CD4-positive, alpha-beta T cell treated with Interleukin-6 for 4 hours (primary cell): ENCODE results near the gene SLC6A2.

Source experiments
- DNase-seq: peaks from one replicate; pipeline ENCODE4 v3.0.0-alpha.2; 2020; ENCODE audit warnings: mixed read lengths

SLC6A2 gene

DNA sequence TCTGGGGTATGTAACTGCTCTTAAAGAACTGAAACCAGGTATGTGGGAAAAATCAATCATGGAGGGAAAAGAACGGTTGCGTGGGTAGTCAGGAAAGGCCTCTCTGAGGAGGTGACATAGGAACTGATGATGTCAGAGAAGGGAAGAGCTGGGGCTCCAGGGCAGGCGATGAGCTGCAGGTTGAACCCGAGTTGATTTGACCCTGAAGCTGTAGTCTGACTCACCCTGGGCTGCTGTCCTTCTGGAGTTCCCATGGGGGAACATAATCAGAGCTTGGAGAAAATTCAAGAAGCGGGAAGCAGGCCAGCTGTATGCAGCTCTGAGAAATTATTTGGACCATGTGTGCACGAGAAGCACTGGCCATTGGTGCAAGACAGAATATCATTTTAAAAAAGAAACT is 16.7 kb downstream of the SLC6A2 start:
- no peak for DNase-seq

DNA sequence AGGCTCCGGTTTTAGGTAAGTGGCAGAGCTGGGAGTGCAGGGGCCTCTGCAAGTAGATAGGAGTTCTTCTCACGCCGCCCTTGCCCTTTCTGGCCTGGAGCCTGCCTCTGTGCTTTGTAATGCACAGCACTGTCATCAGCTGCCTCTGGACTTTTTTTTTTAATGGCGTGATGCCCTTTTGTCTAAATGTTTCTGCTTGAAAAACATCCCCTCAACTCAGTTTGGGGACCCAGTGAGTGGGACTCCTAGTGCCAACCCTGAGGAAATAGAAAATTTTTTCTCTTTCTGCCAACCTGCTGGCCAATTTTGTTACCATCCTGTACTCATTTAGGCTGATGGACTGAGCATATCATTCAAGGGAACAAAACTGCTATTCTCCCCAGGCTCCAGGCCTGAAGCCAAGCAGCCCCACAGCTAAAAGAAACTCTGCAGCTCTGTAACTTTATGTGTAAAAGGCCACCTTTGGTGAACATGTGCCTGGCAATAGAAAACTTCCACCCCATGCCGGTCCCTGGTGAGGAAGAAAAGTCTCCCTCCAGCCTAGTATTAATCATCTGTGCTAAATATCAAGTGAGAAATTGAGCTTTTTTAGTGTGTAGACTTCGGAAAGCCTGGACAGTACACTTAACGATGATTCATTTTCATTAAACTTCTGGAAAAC is 22.5 kb downstream of the SLC6A2 start:
- no peak for DNase-seq

- no peak for DNase-seq
These were observed 26.3 kb downstream of the SLC6A2 start for GRCh38 chr16:55682086-55682485.

- DNase-seq: no peak
These were observed 30.2 kb downstream of the SLC6A2 start for GRCh38 chr16:55685973-55686372.

DNA sequence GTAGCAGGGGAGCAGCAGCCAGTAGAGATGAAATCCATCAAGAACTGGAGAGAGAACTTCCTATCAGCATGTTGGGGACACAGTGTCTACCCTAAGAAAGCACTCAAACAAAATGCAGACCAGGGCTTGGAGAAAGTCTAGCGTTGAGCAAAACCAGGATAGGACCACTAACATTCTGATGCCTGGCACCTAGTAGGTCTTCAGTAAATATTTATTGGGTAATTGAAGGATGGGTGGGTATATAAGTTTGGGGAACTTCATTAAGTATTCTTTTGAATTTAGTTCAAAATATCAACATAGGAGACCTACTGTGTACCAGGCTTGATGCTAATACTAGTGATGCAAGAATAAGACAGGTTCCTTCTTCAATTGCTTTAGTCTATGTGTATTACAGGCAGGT is 30.9 kb downstream of the SLC6A2 start:
- DNase-seq: no peak

DNA sequence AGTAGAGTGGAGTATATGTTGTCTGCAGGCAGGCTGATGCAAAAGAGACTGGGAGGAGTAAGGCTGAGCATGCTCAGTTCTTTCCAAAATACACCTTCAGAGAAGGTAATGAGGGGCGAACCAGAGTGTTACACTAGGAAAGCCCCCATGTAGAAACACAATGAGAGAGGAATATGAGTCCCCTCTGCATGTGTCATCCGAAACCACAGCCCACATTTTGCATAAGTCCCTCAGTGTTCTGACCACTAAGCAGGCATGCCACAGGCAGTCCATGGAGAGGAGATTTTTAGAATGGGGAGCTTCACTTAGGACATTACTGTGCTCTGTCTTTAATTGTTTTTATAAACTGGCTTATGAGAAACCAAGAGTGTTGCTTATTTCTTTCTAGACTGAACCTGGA is 32.0 kb downstream of the SLC6A2 start:
- no peak for DNase-seq

DNA sequence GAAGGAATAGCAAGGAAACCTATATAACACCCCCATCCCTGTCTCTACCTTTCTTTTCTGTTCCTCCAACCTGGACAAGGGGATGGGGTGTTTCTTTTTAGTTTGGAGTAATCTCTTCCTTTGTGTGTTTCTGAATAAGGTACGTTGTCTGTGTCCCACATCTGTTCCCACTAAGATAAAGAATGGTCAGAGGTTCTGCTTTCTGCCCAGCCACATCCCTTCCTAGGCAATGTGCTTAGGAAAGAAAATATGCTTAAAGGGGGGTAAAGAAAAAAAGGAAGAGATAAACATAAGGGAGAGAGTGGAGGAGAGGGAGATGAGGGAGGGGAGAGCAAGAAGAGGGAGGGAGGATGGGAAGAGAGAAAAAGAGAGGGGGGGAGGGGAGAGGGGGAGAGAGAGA is 35.1 kb downstream of the SLC6A2 start:
- DNase-seq: no peak

- DNase-seq: no peak
These were observed 36.0 kb downstream of the SLC6A2 start for GRCh38 chr16:55691771-55692170.

- no peak for DNase-seq
These were observed 39.8 kb downstream of the SLC6A2 start for GRCh38 chr16:55695595-55695994.

DNA sequence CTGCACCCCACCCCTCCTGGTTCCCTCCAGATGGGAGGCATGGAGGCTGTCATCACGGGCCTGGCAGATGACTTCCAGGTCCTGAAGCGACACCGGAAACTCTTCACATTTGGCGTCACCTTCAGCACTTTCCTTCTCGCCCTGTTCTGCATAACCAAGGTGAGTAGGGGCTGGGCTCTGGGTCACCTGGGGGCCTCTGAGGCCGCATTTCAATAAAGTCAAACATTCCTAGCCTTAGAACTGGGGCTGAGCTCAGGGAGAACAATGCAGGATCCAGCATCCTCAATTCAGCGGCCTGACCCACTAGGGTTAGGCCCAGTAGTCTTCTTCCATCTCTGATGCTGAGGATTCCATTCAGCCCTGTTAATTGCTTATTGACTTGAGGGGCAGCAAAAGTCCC is 42.1 kb downstream of the SLC6A2 start:
- DNase-seq: no peak

DNA sequence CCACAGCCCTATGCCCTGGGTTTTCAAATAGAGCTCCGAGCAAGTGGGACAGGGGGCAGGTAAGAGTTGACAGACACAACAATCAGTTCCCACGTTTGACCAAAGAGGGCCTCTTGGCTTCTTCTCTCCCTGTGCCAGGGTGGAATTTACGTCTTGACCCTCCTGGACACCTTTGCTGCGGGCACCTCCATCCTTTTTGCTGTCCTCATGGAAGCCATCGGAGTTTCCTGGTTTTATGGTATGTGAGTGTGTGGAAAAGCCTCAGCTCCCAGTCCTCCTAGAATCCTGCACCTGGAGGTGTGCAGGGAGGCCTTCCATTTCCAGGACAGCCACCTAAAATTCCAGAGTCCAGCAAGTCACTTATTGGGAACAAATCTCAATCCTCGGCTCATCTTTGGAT is 42.5 kb downstream of the SLC6A2 start:
- DNase-seq: no peak

DNA sequence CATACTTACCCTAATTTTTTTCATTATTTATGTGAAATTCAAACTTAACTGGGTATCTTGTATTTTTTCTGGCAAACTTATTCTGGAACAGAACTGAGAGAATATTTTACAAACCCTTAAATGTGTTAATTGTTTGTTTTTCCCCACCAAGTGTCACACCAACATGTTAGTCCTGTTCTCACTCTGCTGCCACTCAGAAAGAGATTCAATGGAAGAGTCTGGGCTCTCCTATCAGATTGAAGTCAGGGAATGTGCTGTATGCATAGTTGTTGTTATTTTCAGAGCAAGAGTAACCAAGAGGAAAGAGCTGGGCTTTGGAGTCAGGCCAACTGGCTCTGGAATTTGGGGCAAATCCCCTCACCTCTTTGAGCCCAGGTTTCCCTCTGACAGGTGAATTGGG is 43.2 kb downstream of the SLC6A2 start:
- DNase-seq: no peak

DNA sequence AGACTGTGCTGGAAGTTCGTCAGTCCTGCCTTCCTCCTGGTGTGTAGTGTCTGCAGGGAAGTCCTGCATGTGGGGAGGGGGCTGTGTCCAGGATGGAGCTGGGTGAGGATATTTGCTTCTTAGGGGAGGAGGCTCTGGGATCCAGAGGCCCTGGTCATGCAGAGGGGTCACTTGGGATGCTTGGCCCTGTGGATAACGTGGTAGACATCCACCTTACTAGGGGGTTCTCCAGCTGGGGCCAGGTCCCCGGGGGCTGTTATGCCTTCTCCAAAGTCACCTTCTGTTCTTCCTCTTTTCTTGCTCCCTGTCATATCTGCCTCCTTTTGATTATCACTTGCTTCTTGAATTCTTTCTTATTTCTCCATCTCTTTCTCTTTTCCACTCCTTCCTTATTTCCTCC is 43.8 kb downstream of the SLC6A2 start:
- no peak for DNase-seq

- no peak for DNase-seq
These were observed 44.3 kb downstream of the SLC6A2 start for GRCh38 chr16:55700067-55700466.

DNA sequence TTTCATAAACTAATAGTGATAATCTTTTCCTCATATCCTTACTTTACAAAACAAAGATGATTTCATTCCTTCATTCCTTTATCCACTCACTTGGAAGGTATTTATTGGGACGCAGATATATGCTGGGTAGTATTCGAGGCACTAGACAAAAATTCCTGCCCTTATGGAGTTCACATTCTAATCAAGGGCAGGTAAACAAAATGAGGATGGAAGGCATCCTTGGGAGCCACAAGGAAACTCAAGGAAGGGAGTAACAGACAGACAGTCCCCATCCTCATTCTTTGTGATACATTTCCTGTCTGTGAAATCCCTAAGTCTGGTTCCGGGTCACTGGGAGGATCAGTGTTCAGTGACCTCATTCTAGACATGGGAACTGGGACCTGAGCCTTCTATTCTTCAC is 45.2 kb downstream of the SLC6A2 start:
- no peak for DNase-seq

GRCh38 chr16:55701442-55702319 is 45.9 kb downstream of the SLC6A2 start:
- peak; percentile 21 for DNase-seq

DNA sequence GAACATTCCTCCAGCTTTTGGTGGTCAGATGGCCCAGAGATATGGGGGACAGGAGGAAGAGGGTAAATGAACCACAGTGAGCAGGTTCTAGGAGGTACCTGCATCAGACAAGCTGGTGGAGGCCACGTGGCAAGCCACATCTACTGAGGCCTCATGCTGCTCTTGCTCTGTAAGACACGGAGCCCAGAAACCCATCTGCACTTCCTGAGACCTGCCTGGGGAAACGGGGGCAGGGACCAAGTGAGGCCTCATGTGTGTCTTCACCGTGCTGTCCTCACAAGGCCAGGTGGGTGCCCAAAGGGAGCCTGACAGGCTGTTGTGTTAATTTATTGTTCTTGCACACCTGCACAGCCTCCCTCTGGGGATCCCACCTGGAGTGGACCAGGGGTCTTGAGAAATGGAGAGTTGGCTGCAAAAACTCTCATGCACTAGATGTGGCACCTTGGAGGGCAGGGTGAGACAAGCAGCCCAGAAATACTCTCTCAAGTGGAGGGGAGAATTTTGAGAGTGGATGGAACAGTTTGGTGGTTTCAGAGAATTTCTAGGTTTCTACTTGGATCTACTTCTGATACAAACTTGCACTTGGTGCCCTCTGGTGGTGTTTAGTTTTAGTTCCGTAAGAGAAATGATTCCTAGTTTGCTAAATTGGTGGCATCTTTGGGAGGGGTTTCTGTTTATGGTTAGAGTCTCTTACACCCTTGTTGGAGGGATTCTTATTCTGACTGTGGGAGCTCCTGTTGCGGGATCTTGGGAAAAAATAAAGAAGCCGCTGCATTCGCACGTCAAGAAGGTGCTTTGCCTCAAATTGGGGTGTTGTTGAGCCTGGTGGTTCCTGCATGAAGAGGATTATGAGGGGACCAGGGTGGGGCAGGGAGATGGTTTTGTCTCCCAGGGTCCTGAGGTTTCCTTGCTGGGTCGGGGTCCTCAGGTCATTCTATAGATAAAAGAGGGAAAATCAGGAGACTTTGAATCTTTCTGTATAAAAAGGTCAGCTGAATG is 47.5 kb downstream of the SLC6A2 start:
- no peak for DNase-seq

- no peak for DNase-seq
These were observed 51.1 kb downstream of the SLC6A2 start for GRCh38 chr16:55706739-55707384.

- no peak for DNase-seq
These were observed 54.0 kb downstream of the SLC6A2 start for GRCh38 chr16:55709801-55710200.

GRCh38 chr16:55710466-55710865 is 54.7 kb downstream of the SLC6A2 start:
- DNase-seq: no peak

DNA sequence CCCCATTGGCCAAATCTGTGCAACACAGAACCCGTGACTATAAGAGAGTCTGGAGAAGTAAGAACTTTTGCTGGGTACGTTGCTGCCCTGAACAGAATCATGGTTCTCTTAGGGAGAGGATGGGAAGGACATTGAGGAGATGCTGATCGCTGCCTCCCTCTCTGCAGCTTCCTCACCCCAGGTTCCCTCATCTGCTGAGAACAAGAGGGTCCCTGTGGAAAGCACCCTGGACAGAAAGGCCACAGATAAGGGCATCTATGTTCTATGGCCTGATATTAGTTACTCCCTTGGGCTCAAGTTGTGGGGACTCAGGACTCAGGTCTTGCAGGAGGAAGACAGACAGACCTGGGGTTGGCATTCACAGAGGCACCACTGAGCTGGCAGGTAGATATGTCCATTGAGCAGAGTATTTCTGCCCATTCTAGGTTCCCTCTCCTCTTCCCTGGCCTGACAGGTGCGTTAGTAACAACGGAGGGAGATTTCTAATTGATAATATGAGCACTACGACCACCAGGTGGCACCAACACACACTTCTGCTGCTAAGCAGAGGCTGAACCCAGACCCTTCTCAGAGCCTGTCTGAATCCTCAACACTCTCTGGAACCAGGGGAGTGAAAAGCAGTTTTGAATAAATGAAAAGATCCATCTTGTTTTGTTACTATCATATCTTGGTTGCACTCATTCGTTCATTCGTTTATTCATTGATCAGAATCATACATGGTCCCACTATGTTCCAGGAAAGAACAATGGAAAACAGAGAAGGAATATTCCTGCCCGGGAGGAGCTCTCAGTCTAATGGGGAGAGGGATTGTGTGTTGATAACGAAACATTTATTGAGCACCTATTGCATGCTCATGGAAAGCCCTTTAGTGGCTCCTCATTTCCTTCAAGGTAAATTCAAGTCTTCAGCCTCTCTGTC is 56.4 kb downstream of the SLC6A2 start:
- peak; percentile 58 for DNase-seq

DNA sequence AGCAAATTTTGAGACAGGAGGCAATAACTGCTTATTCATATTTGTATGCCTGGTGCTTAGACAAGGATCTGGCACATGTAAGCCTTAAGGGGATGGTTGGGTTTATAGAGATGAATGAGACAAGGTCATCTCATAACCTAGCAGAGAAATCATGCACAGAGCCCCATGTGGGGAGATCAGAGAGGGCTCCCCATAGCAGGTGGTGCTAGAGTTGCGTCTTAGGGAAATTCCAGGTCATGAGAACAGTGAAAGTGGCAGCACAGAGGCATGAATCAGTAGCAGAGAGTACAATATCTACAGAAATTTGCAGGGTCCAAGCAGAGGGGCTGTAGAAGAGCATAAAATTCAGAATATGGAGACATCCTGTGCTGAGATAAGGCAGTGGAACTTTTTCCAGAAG is 57.3 kb downstream of the SLC6A2 start:
- no peak for DNase-seq
